Activated T-cell treated with anti-CD3 and anti-CD28 coated beads for 1 hour (primary cell): Measurements from ENCODE around the gene CHSY3.
"Not testable (repeated sequence)": the region's sequence is repeated elsewhere in the genome, so short reads cannot be mapped to it uniquely, and the experiment has no call there.

ENCODE experiments used
- DNase-seq: peaks from one replicate; pipeline ENCODE4 v3.0.0-alpha.2; 2020; ENCODE audit warnings: low read depth

Gene CHSY3

DNA sequence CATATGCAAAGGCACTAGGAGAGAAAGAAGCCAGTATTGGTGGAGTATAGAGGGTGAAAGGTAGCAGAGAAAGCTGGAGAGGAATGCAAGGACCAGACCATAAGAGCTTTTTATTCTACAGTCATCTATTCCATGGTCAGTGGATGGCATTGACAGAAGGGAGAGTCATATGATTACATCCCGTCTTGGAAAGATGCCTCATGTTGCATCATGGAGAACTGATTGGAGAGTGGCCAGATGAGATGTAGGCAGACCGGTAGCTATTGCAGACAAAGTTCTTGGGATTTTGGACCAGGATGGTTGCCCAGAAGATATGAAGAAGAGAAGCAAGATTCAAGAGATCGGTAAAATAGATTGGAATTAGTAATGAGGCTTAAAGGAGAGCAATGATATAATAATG, 260.7 kb downstream of the CHSY3 start:
- no peak for DNase-seq

DNA sequence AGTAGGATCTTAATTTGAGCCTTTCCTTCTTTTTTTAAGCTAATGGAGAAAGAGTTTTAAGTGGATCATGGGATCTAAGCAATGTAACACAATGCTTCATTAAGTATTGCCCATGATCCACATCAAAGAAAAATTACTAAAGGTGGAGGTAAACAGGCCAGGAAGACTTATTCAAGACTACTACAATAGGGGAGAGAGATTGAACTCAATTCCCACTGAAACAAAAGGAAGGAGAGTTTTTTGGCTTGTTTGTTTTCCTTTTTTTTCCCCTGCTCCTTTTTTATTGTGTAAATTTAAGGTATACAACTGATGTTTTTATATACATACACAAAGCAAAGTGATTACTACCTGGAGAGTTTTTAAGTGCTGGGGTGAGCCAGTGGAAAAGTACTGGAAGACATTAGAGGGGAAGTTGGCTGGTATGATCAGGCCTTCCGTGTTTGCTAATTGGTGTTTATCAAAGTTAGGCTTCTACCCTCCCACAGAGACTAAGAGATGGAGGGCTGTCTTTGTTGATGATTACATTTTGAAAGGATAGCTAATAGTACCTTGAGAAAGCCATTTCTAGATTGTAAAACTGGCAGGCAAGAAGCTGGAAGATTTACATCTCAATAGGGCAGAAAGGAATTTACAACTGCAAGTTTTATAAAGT, 262.7 kb downstream of the CHSY3 start:
- no peak for DNase-seq

DNA sequence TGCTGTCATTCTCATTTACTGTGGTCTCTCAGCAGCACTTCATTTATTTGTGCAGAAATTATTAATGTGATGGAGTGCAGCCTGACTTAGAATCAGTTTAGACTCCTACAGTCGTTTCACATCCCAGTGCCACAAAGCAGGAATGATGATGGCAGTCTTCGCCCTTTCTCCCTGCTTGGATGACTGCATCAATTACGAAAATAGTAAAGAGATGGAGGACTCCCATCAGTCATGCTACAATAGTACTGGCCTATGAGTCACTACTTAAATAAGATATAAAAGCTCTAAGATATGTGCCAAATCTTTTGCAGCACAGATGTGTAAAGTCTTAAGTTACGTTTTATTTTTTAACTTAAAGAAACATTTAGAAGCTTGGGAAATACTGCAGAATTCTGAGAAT, 263.9 kb downstream of the CHSY3 start:
- no peak for DNase-seq

DNA sequence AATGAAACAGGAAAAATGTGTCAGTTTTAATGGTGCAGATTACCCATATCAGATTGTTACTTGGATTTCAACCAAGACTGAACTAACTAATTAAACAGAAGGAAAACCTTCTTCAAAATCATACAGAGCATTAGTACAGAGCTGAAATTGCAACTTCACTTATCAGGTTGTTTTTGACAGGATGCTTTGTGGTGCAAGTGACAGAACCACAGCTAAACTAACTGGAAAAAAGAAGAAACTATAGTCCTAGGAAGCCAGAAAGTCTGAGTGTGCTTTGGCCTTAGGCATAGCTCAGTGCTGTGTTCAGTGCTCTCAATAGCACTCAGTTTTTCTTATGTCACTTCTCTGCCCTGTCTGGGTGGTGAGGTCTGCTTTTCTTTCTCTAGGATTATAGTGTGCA, 267.4 kb downstream of the CHSY3 start:
- no peak for DNase-seq

DNA sequence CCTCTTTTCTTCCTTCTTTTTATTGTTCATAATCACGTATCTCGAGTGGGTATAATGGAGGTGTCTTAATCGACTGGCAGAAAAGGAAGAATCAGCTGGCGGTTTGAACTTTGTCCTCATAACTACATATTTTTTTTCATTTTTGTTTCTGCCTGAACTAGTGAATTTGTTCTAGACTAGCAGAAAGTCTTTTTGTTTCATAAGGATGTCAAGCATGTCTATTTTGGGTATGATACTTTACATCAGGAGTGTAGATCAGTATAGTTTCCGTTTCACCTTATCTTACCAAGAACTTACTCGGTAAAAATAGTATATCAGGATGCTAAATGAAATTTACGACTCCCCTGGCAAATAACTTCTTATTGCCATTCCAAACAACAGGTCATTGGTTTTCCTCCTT, 278.9 kb downstream of the CHSY3 start:
- DNase-seq, result no peak

GRCh38 chr5:130189961-130190360, 285.7 kb downstream of the CHSY3 start:
- DNase-seq, result no peak

- DNase-seq, result no peak
These were observed 294.7 kb downstream of the CHSY3 start for GRCh38 chr5:130198927-130199326.

GRCh38 chr5:130206686-130207085, 302.4 kb downstream of the CHSY3 start:
- DNase-seq, result no peak

DNA sequence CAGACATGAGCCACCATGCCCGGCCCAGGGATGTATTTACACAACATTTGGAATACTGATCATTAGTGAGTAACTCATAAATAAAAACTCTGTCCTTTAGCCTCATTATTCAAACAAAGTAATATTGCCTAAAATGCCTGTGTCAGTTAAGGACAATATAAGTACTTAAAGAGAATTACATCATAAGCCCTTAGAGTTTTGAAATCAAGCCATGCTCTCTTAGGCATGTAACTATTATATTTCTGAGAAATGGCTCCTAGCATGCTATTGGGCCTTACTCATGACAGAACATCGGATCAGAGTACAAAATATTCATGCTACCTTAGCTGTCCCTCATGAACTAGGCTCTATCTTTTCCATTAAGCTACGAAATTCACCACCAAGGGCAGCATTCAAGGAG, 309.3 kb downstream of the CHSY3 start:
- no peak for DNase-seq

- no peak for DNase-seq
These were observed 312.0 kb downstream of the CHSY3 start for GRCh38 chr5:130216286-130216685.

DNA sequence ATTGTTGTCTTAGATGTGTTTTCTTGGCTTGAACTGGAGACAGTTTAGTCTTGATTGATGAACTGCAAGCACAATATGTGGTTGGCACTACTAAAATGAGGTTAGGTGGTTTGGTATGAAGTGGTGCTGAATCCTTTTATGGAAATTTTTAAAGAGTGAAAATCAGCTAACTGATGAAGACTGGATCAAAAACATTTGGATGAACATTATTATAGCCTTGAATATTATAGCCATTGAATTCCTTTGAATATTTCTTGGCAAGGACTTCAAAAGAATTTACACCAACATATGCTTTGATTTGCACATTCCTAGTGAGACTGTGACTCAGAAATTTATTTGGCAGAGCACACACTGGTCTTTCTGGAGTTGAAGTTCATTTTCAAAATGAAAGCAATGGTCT, 318.3 kb downstream of the CHSY3 start:
- no peak for DNase-seq

GRCh38 chr5:130226556-130226955, 322.3 kb downstream of the CHSY3 start:
- DNase-seq, result not testable (repeated sequence)

- no peak for DNase-seq
These were observed 323.4 kb downstream of the CHSY3 start for GRCh38 chr5:130227699-130228098.

GRCh38 chr5:130231786-130232185, 327.5 kb downstream of the CHSY3 start:
- DNase-seq, result no peak

- DNase-seq, result no peak
These were observed 330.6 kb downstream of the CHSY3 start for GRCh38 chr5:130234816-130235215.
